HUES64 (cell line): ENCODE results near the gene UST.

ENCODE experiments used
- H3K27ac ChIP-seq: 2 replicates; pipeline ENCODE4 v1.7.0; 2013; ENCODE audit warnings: low read depth, low read length, inconsistent platforms
- H3K27me3 ChIP-seq: 2 replicates; pipeline ENCODE4 v1.6.1; 2013; ENCODE audit warnings: mild to moderate bottlenecking, low read length; ENCODE audit not compliant: insufficient read depth
- H3K36me3 ChIP-seq: 2 replicates; pipeline ENCODE4 v1.6.1; 2013; ENCODE audit warnings: mild to moderate bottlenecking, low read length; ENCODE audit not compliant: insufficient read depth
- H3K4me1 ChIP-seq: 2 replicates; pipeline ENCODE4 v1.6.1; 2013; ENCODE audit warnings: mild to moderate bottlenecking, low read length, moderate library complexity; ENCODE audit not compliant: insufficient read depth
- H3K4me3 ChIP-seq: 2 replicates; pipeline ENCODE4 v1.5.1; 2013; ENCODE audit warnings: mild to moderate bottlenecking, low read length, moderate library complexity
- H3K9ac ChIP-seq: 2 replicates; pipeline ENCODE4 v1.6.1; 2013; ENCODE audit warnings: mild to moderate bottlenecking, low read depth, low read length
- H3K9me3 ChIP-seq: 2 replicates; pipeline ENCODE4 v1.6.1; 2013; ENCODE audit warnings: low read depth, low read length; ENCODE audit not compliant: insufficient read depth
- WGBS: fragments of 150-250, 120-280 bp; methylation state at CpG from one replicate; pipeline ENCODE4 v1.1.7; 2013; ENCODE audit warnings: missing lambda C conversion rate; 5-methylcytosine and 5-hydroxymethylcytosine counted together

The UST gene

GRCh38 chr6:149013586-149014344 is 266.9 kb downstream of the UST start:
- Histone ChIP-seq H3K27me3 (no peaks in the 10 kb centered on the region), H3K9ac (peak overlapping the region; percentile 32), H3K9me3 (no peaks in the 10 kb centered on the region), H3K27ac (peak overlapping the region; percentile 88), H3K4me3 (no peak overlapping the region), H3K36me3 (no peaks in the 10 kb centered on the region), H3K4me1 (peaks cover 25% of the 10 kb centered on the region)
- WGBS, result 62% methylated on average over 5 of the region's 6 CpGs

DNA sequence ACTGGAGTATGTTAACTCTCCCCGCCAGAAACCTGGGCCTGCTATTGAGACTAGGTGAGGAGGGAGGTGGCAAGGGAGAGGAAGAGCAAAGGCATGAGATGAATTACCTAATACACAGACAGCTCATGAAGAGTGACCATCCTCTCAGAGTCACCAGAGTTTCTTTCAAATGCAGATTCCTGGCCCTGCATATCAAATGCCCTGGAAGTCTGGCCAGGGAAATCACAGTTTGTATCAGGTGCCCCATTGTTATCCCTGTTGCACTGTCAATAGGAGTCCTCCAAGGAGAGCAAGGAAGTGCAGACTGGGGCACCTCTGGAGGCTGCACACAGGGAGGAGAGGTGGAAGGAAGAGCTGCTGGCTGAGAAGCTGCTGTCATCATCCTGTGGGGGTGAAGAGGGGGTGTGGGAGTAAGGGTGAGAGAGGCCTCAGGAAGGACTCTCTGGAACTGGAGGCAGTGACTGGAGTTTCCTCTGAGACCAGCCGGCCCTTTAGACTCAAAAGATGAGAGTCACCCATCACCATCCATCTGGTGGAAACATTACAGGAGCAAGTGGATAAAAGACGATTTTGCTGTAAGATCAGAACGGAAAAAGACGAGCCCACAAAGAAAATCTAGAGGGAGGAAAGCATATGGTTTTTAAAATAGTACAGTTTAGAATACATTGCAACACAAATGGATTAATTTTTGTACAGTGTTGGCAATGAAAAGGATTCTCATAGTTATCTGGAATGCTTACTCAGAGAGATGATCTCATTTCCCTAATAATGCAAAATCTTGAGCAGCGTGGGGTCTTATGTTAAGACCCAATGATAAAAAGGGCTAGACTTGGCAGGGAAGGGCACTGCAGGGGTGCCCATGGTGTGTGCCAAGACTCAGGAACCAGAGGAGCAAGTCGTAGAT is 268.1 kb downstream of the UST start:
- Histone ChIP-seq H3K9me3 (no peaks in the 10 kb centered on the region), H3K27me3 (no peaks in the 10 kb centered on the region), H3K36me3 (peaks cover 10% of the 10 kb centered on the region), H3K9ac (peak overlapping the region; percentile 33; the same call in 1 of the 2 replicates), H3K4me3 (no peak overlapping the region; the same call in 1 of the 2 replicates), H3K27ac (peak overlapping the region; percentile 88), H3K4me1 (peaks cover 25% of the 10 kb centered on the region)
- WGBS, result 34% methylated on average over 7 of the region's 7 CpGs

GRCh38 chr6:149015535-149016525 is 269.0 kb downstream of the UST start:
- peaks cover 25% of the 10 kb centered on the region for H3K4me1 ChIP-seq
- H3K9me3 ChIP-seq, result no peaks in the 10 kb centered on the region
- WGBS, result 95% methylated on average over 8 of the region's 9 CpGs
- H3K27ac ChIP-seq, result peak overlapping the region; percentile 79
- peak overlapping the region; percentile 33; the same call in 1 of the 2 replicates for H3K9ac ChIP-seq
- peaks cover 19% of the 10 kb centered on the region for H3K36me3 ChIP-seq
- no peaks in the 10 kb centered on the region for H3K27me3 ChIP-seq
- H3K4me3 ChIP-seq, result no peak overlapping the region

GRCh38 chr6:149016716-149017115 is 269.9 kb downstream of the UST start:
- Histone ChIP-seq H3K9ac (no peak overlapping the region), H3K36me3 (peaks cover 28% of the 10 kb centered on the region), H3K27ac (no peak overlapping the region), H3K9me3 (no peaks in the 10 kb centered on the region), H3K4me1 (peaks cover 25% of the 10 kb centered on the region), H3K4me3 (no peak overlapping the region), H3K27me3 (no peaks in the 10 kb centered on the region)
- WGBS, result 96% methylated on average over 7 of the region's 7 CpGs

GRCh38 chr6:149020319-149020718 is 273.5 kb downstream of the UST start:
- 90% methylated on average over 2 of the region's 3 CpGs for WGBS
- H3K9ac ChIP-seq, result no peak overlapping the region
- peaks cover 6% of the 10 kb centered on the region for H3K4me1 ChIP-seq
- no peaks in the 10 kb centered on the region for H3K9me3 ChIP-seq
- H3K4me3 ChIP-seq, result no peak overlapping the region
- no peaks in the 10 kb centered on the region for H3K27me3 ChIP-seq
- H3K36me3 ChIP-seq, result peaks cover 47% of the 10 kb centered on the region
- no peak overlapping the region for H3K27ac ChIP-seq

- no peaks in the 10 kb centered on the region for H3K9me3 ChIP-seq
- 95% methylated on average over 1 of the region's 1 CpG for WGBS
- no peaks in the 10 kb centered on the region for H3K4me1 ChIP-seq
- H3K27ac ChIP-seq, result no peak overlapping the region
- no peak overlapping the region for H3K9ac ChIP-seq
- H3K4me3 ChIP-seq, result no peak overlapping the region
- no peaks in the 10 kb centered on the region for H3K27me3 ChIP-seq
- peaks cover 42% of the 10 kb centered on the region for H3K36me3 ChIP-seq
Measured at GRCh38 chr6:149024361-149024760, 277.5 kb downstream of the UST start.

DNA sequence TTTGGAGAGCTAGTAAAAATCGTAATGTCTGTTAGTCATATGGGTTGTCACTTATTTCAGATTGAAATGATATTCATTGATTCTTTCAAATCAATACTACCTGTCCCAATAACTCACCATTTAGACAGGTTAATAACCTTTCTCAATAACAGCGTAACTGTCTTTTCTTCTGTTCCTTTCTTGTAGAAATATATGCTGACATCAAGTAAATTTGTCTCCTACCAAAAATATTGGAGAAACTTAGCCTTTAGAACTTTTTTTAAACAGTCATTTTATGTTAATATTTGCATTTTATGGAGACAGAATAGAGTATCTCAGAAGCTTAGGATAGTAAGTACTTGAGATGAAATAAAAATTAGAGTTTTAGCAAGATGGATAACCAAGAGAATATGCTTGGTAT is 278.2 kb downstream of the UST start:
- no peaks in the 10 kb centered on the region for H3K27me3 ChIP-seq
- no peak overlapping the region for H3K9ac ChIP-seq
- 90% methylated on average over 1 of the region's 2 CpGs for WGBS
- no peak overlapping the region for H3K4me3 ChIP-seq
- H3K27ac ChIP-seq, result no peak overlapping the region
- no peaks in the 10 kb centered on the region for H3K4me1 ChIP-seq
- no peaks in the 10 kb centered on the region for H3K9me3 ChIP-seq
- H3K36me3 ChIP-seq, result peaks cover 35% of the 10 kb centered on the region

DNA sequence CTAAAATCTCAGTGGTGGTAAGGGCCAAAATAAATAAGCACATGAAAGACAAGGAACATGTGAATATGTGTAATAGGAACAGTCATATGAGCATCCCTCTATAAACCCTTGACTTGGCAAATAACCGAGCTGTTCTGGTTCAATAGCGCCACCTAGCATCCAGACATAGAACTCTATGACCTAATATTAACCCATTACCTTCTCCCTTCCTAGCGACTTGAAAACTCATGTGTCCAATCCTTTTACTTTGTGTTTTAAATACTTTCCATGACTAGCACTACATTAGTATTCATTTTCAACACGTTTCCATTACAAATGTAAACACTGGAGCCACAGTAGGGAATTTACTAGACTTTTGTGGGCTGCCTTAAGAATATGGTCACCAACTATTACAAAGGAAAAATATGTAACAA is 279.7 kb downstream of the UST start:
- H3K4me3 ChIP-seq, result no peak overlapping the region
- H3K9ac ChIP-seq, result no peak overlapping the region
- H3K9me3 ChIP-seq, result no peaks in the 10 kb centered on the region
- WGBS, result 11% methylated on average over 4 of the region's 4 CpGs
- no peaks in the 10 kb centered on the region for H3K4me1 ChIP-seq
- peaks cover 20% of the 10 kb centered on the region for H3K36me3 ChIP-seq
- H3K27ac ChIP-seq, result no peak overlapping the region
- no peaks in the 10 kb centered on the region for H3K27me3 ChIP-seq

DNA sequence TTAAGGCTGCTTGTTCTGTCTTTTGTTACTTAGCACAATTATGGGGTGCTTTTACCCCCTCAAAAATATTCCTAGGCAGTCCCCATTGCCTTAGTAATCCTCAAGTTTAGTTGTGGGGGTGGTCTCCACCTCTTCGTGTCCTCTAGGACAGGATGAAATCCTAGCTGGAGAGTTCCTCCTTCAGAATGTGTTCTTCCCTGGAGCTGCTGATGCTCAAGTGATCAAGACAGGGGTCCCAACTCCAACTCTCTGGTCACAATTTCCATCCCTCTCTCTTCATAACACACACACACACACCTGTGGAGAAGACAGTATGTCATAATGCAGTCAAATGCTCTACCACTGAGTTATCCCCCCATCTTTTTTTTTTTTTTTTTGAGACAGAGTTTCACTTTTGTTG is 280.7 kb downstream of the UST start:
- H3K27me3 ChIP-seq, result no peaks in the 10 kb centered on the region
- no peak overlapping the region for H3K27ac ChIP-seq
- no peak overlapping the region for H3K9ac ChIP-seq
- 95% methylated on average over 1 of the region's 1 CpG for WGBS
- H3K36me3 ChIP-seq, result peaks cover 13% of the 10 kb centered on the region
- H3K4me3 ChIP-seq, result no peak overlapping the region
- H3K4me1 ChIP-seq, result 0 out of 2 replicates have a peak, but pooled peaks cover under 1% of the 10 kb centered on the region
- no peaks in the 10 kb centered on the region for H3K9me3 ChIP-seq

GRCh38 chr6:149028767-149029405 is 282.1 kb downstream of the UST start:
- Histone ChIP-seq H3K9me3 (no peaks in the 10 kb centered on the region), H3K36me3 (no peaks in the 10 kb centered on the region), H3K27me3 (no peaks in the 10 kb centered on the region), H3K27ac (no peak overlapping the region), H3K4me1 (peaks cover 8% of the 10 kb centered on the region; the same call in 1 of the 2 replicates), H3K4me3 (no peak overlapping the region), H3K9ac (no peak overlapping the region)
- 47% methylated on average over 4 of the region's 6 CpGs for WGBS
